VCaP (cell line): Measurements from ENCODE around the gene COL9A3.

Source experiments
- H3K27ac ChIP-seq: fragments of 450-650 bp; 2 replicates; pipeline ENCODE4 v1.5.1; 2017
- CTCF ChIP-seq: fragments of 450-650 bp; conservative IDR thresholded peaks from 2 replicates; pipeline ENCODE4 v1.5.1; 2017; ENCODE audit warnings: mild to moderate bottlenecking, moderate library complexity

Gene COL9A3

GRCh38 chr20:62804627-62805154 is 12.2 kb upstream of the COL9A3 start, which contains the start of gene OGFR:
Gene OGFR (plus strand): TSS chr20:62804835. CDS start chr20:62804860, 25 bp downstream.
- no peak for TF ChIP-seq CTCF
- peak within 1 kb of the TSS; percentile 90 for H3K27ac ChIP-seq

DNA sequence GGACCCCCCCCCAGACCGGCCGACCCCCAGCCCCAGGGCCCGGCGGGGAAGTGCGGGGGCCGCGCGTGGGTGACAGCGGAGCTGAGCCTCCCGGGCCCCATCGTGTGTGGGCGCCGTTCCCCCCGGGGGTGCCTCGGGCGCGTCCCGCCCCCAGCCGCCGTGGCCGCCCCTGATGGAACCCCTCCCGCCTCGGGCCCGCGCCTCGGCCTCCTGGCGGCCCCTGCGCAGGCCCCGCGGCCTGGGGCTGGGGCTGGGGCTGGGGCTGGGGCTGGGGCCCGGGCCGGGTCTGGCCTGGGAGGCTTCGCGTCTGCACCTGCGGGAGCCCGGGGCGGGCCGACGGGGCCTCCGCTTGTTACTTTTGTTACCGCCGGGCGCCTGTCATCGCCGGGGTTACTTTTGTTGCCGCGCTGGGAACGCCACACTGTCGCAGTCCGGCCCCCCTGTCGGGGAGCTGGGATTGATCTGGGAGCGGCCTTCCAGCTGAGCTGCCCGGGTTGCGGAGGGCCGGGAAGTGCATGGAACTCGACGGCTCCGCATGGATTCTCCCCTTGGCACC is 11.6 kb upstream of the COL9A3 start:
- no peak for TF ChIP-seq CTCF
- H3K27ac ChIP-seq = peak overlapping the region; percentile 90

GRCh38 chr20:62805711-62806382 is 11.0 kb upstream of the COL9A3 start:
- H3K27ac ChIP-seq = peak overlapping the region; percentile 90
- no peak for TF ChIP-seq CTCF

DNA sequence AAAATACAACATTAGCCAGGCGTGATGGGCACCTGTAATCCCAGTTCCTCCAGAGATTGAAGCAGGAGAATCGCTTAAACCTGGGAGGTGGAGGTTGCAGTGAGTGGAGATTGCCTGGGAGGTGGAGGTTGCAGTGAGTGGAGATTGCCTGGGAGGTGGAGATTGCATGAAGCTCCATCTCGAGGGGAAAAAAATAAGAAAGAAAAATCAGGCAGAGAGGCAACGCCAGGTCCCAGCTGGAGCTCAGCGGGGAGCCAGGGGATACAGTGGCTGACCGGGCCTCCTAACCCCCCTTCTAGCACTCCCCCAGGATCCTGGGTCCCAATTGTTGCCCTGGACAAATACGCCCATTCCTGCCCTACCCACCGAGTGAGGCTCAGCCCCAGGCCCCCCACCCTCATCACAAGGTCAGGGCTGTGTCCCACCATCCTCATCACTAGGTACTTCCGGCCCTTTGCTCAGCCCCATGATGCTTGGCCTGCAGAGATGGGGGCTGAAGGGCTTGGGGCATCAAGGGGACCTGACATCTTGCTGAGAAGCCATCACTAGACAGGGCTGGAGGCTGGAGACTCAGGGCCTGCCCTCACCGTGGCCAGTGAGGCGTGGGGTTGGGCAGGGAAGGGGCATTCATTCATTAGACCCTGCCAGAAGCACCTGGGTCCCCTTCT is 10.3 kb upstream of the COL9A3 start:
- no peak for TF ChIP-seq CTCF
- H3K27ac ChIP-seq = peak overlapping the region; percentile 90

DNA sequence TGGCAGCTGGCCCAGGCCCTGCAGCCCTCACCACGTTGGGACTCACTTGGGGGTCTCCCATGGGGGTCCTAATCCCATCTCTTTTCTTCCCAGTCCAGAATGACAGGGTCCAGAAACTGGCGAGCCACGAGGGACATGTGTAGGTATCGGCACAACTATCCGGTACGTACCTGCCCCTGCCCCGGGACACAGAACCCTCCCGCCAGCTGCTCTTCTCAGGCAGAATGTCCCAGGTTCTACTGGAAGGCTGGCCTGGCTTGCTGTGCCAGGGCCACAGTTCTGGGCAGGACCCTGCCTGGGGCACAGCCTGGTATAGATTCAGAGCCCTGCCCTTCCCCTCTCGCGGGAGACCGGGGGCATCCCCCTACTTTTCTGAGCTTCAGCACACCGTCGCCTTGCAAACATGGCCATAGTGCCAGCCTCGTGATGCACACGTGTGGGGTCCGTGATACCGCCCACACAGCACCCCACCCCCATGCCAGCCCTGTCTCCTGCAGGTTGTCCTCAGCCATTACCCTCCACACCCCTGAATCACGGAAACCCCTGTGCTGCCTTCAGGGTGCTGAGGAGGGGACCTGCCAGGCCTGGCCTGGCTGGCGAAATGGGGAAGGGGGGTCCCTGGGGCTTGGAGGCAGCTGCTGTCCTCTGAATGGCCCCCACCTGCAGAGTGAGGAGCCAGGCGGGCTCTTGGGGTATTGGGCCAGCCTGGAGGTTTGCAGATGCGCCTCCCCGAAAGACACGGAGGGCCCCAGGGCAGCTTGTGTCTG is 9.2 kb upstream of the COL9A3 start:
- no peak for TF ChIP-seq CTCF
- peak overlapping the region; percentile 90; the same call in 1 of the 2 replicates for H3K27ac ChIP-seq

DNA sequence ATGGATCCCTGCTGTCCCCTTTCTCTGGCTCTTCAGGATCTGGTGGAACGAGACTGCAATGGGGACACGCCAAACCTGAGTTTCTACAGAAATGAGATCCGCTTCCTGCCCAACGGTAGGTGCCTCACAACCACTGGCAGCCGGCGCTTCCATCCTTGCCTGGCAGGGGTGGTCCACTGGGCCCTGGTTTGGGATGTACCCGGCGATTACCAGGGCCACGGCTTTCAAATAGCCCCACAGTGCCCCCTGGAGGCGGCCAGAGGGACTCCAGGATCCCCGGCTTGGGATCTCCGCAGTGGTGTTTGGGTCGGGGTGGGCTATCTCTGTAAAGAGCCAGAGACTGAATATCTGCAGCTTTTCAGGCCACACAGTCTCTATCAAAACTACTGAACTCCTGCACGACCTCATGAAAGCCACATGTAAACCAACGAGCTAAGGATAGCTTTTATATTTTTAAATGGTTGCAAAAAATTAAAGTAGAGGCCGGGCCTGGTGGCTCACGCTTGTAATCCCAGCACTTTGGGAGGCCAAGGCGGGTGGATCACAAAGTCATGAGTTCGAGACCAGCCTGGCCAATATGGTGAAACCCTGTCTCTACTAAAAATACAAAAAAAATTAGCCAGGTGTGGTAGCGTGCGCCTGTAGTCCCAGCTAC is 8.5 kb upstream of the COL9A3 start:
- H3K27ac ChIP-seq = peak overlapping the region; percentile 90; the same call in 1 of the 2 replicates
- TF ChIP-seq CTCF = peak; percentile 96
